HEK293 (cell line): ENCODE data around the gene GPR62.

ENCODE experiments used
- CTCF ChIP-seq: fragments of 450-650 bp; formaldehyde crosslinking; IDR thresholded peaks from 2 replicates; pipeline ENCODE4 v1.5.1; 2016; ENCODE audit warnings: missing biosample characterization, missing genetic modification characterization
- ZNF274 ChIP-seq, 2 experiments: fragments of 200-500 bp in 1 of 2; fragments of 450-650 bp in 1 of 2; sonication (Bioruptor generic) in 1 of 2; formaldehyde crosslinking in 1 of 2; IDR thresholded peaks; 2 replicates each; pipeline versions ENCODE4 v1.5.1 to v1.6.1; 2014 to 2016; ENCODE audit warnings: borderline replicate concordance in 1 of 2, inconsistent platforms in 1 of 2, low read length in 1 of 2, missing biosample characterization in 1 of 2, missing genetic modification characterization in 1 of 2
- ZNF664 ChIP-seq: fragments of 450-650 bp; formaldehyde crosslinking; IDR thresholded peaks from 2 replicates; pipeline ENCODE4 v1.5.1; 2016; ENCODE audit warnings: missing biosample characterization, missing genetic modification characterization

GRCh38 chr3:51921081-51921578 lies 34.1 kb upstream of the GPR62 start:
- TF ChIP-seq ZNF274 (IDR thresholded peaks at IDR 0.05; ENCODE audit: low read length) (no peak), ZNF274 (tag by site-specific recombination; IDR thresholded peaks at IDR 0.05; ENCODE audit: borderline replicate concordance) (no peak), ZNF664 (tag by site-specific recombination) (no peak), CTCF (tag by site-specific recombination) (no peak)
